ENCODE data around the gene CDH16. TPM values are rescaled to one million over a fixed set of nuclear protein-coding genes. Genes with fewer than 3 reads are reported as not detected.
A peak's percentile ranks its signal among the peaks of the same experiment; 100 is the strongest.
"Not testable (repeated sequence)": the region's sequence is repeated elsewhere in the genome, so short reads cannot be mapped to it uniquely, and the experiment has no call there.

Gene CDH16
- total and polyA plus RNA-seq, 12 donors: 0.15 to 0.59 (median 0.47) TPM; not detected in 7

GRCh38 chr16:66898207-66898606 lies 20.5 kb downstream of the CDH16 start:
- ATAC-seq (no peak), DNase-seq (no peak)
- Histone ChIP-seq H3K9me3 (no peaks in the 10 kb centered on the region), H3K27ac (peak overlapping the region in 8 of 10 donors; percentile 31 to 99 (median 95)), H3K4me1 (peaks cover 19 to 68% (median 47%) of the 10 kb centered on the region in 9 donors), H3K4me3 (no peak overlapping the region), H3K27me3 (no peaks in the 10 kb centered on the region), H3K36me3 (no peaks in the 10 kb centered on the region)
- TF ChIP-seq, protein P1, sequence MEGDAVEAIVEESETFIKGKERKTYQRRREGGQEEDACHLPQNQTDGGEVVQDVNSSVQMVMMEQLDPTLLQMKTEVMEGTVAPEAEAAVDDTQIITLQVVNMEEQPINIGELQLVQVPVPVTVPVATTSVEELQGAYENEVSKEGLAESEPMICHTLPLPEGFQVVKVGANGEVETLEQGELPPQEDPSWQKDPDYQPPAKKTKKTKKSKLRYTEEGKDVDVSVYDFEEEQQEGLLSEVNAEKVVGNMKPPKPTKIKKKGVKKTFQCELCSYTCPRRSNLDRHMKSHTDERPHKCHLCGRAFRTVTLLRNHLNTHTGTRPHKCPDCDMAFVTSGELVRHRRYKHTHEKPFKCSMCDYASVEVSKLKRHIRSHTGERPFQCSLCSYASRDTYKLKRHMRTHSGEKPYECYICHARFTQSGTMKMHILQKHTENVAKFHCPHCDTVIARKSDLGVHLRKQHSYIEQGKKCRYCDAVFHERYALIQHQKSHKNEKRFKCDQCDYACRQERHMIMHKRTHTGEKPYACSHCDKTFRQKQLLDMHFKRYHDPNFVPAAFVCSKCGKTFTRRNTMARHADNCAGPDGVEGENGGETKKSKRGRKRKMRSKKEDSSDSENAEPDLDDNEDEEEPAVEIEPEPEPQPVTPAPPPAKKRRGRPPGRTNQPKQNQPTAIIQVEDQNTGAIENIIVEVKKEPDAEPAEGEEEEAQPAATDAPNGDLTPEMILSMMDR (IDR thresholded peaks at IDR 0.05): no peak
- intact Hi-C loops (cut with DNase I): loop anchor here in 5 of 10 donors (5.0 to 10.0 kb wide), 3 partner anchors 34 to 57 kb away; partner anchors contain the start of gene CIAO2B (in 3 of the 5)
- 52 to 54% methylated on average over 3 of the region's 3 CpGs for WGBS, 2 donors

DNA sequence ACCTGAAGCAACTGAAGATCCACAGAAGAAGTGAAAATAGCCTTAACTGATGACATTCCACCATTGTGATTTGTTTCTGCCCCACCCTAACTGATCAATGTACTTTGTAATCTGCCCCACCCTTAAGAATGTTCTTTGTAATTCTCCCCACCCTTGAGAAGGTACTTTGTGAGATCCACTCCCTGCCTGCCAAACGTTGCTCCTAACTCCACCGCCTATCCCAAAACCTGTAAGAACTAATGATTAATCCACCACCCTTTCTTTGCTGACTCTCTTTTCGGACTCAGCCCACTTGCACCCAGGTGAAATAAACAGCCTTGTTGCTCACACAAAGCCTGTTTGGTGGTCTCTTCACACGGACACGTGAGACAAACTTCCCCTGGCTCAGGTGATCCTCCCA lies 22.0 kb downstream of the CDH16 start:
- peaks cover 16 to 55% (median 37%) of the 10 kb centered on the region in 9 donors for H3K4me1 ChIP-seq
- intact Hi-C loops (cut with DNase I): loop anchor here in 6 of 10 donors (2.0 to 10.0 kb wide), 4 partner anchors 32 to 58 kb away; partner anchors contain the start of gene CIAO2B (in 3 of the 6)
- H3K4me3 ChIP-seq, DNase-seq, H3K27ac ChIP-seq, H3K27me3 ChIP-seq, ATAC-seq, H3K36me3 ChIP-seq, H3K9me3 ChIP-seq: not testable (repeated sequence)
- WGBS, 2 donors: 83 to 85% methylated on average over 5 of the region's 5 CpGs

- H3K4me1 ChIP-seq: peaks cover 12 to 48% (median 31%) of the 10 kb centered on the region in 9 donors
- ATAC-seq (no peak), DNase-seq (no peak)
- no peak overlapping the region for H3K4me3 ChIP-seq
- no peaks in the 10 kb centered on the region for H3K27me3 ChIP-seq
- intact Hi-C loops (cut with DNase I): loop anchor here in 7 of 10 donors (2.0 to 10.0 kb wide), 5 partner anchors 33 to 59 kb away; partner anchors contain the start of gene CIAO2B (in 3 of the 7)
- TF ChIP-seq, protein P1 (IDR thresholded peaks at IDR 0.05): no peak
- 90 to 93% methylated on average over 3 of the region's 3 CpGs for WGBS, 2 donors
- H3K27ac ChIP-seq: peak overlapping the region in 2 of 10 donors; percentile 41 to 61
- no peaks in the 10 kb centered on the region for H3K9me3 ChIP-seq
- peaks cover 0 to 3% (median 0%) of the 10 kb centered on the region in 9 donors for H3K36me3 ChIP-seq
Observed at GRCh38 chr16:66895999-66896398, 22.7 kb downstream of the CDH16 start.

GRCh38 chr16:66895689-66895979 lies 23.1 kb downstream of the CDH16 start:
- peak overlapping the region in 4 of 10 donors; percentile 29 to 61 (median 48) for H3K27ac ChIP-seq
- no peak overlapping the region for H3K4me3 ChIP-seq
- H3K4me1 ChIP-seq: peaks cover 12 to 44% (median 27%) of the 10 kb centered on the region in 9 donors
- H3K27me3 ChIP-seq: no peaks in the 10 kb centered on the region
- WGBS, 2 donors: 63 to 68% methylated on average over 5 of the region's 5 CpGs
- ATAC-seq (no peak), DNase-seq (no peak)
- H3K9me3 ChIP-seq: no peaks in the 10 kb centered on the region
- intact Hi-C loops (cut with DNase I): loop anchor here in 6 of 10 donors (2.0 to 10.0 kb wide), 4 partner anchors 37 to 59 kb away; partner anchors contain the start of gene CIAO2B (in 3 of the 6)
- peaks cover 0 to 7% (median 0%) of the 10 kb centered on the region in 9 donors for H3K36me3 ChIP-seq
- TF ChIP-seq, protein P1 (IDR thresholded peaks at IDR 0.05): no peak
